Measurements from ENCODE around the gene NDOR1. TPM values are rescaled to one million over a fixed set of nuclear protein-coding genes. Genes with fewer than 3 reads are reported as not detected.

Gene NDOR1
- total RNA-seq, 1 experiment from 2014 or later: 27.7 TPM

DNA sequence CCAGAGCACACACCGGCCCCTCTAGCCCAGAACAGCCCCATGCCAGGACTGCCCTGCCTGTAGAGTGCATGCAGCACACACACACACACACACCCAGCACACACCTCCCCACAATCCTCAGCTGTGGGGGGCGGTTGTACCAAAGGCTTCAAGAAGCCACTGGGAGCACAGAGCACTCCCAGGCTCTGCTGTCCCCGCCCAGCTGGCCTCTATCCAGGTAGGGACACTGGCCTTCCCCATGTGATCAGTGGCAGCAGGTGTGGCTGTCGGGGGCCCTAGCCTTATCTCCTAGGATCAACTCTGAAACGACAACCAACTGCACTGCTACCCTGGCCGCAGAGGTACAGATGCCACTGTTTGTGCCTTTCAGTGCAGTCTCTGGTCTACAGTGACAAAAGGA is 19.1 kb upstream of the NDOR1 start:
- H3K27me3 ChIP-seq (ENCODE audit: insufficient read depth, low read depth): no peaks in the 10 kb centered on the region
- H3K27ac ChIP-seq: no peak overlapping the region
- peaks cover 33% of the 10 kb centered on the region for H3K4me1 ChIP-seq (replicated peaks; ENCODE audit: insufficient read depth)
- CTCF ChIA-PET: no interaction called here
- peak overlapping the region; percentile 92; the same call in 1 of the 2 replicates for H3K4me2 ChIP-seq
- peaks cover 18% of the 10 kb centered on the region for H3F3A ChIP-seq (ENCODE audit: insufficient read depth, low read depth)
- H3K36me3 ChIP-seq (ENCODE audit: low read depth): no peaks in the 10 kb centered on the region
- H2AFZ ChIP-seq: no peak overlapping the region
- BruUV-seq (replicated peaks): no TSS peak
- POLR2A ChIA-PET (ENCODE audit: unreplicated experiment): no interaction called here
- H3K79me2 ChIP-seq (ENCODE audit: low read depth): peaks cover 30% of the 10 kb centered on the region
- no peak overlapping the region for H3K4me3 ChIP-seq
- no peak for DNase-seq
- intact Hi-C loops (cut with micrococcal nuclease; ENCODE audit: unreplicated experiment): no loop called here
- H3K9me3 ChIP-seq (ENCODE audit: insufficient read depth, low read depth): no peaks in the 10 kb centered on the region
- TF ChIP-seq EZH2 (IDR thresholded peaks at IDR 0.05; ENCODE audit: low read depth): no peak
- peaks cover 11% of the 10 kb centered on the region for H4K20me1 ChIP-seq (ENCODE audit: insufficient read depth)
- no peaks in the 10 kb centered on the region for H3K9me2 ChIP-seq (ENCODE audit: insufficient read depth)

DNA sequence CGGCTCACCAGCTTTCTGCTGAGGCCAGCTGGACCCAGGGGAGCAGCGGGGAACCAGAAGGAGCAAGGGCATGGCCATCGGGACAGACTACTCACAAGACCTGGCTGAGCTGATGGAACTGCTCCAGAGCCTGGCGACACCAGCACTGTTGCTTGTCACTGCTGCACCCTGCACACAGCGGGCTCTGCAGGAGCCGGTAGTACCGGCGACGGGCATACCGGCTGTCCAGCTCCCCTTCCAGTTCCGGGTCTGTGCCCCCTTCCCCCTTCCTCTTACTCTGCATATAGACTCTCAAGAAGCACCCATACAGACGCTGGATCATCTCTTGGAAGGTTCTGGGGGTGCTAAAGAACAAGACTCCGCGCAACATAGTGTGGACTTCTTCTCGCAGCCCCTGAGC is 18.1 kb upstream of the NDOR1 start:
- TF ChIP-seq CTCF (conservative IDR thresholded peaks at IDR 0.05): no peak
- no peak for TF ChIP-seq EZH2 (IDR thresholded peaks at IDR 0.05; ENCODE audit: low read depth)
- Histone ChIP-seq H3K9me3 (ENCODE audit: insufficient read depth, low read depth) (no peaks in the 10 kb centered on the region), H3K36me3 (ENCODE audit: low read depth) (no peaks in the 10 kb centered on the region), H4K20me1 (ENCODE audit: insufficient read depth) (peaks cover 11% of the 10 kb centered on the region), H3K27me3 (ENCODE audit: insufficient read depth, low read depth) (no peaks in the 10 kb centered on the region), H3F3A (ENCODE audit: insufficient read depth, low read depth) (peaks cover 18% of the 10 kb centered on the region), H3K4me2 (peak overlapping the region; percentile 92), H3K27ac (no peak overlapping the region), H3K9me2 (ENCODE audit: insufficient read depth) (no peaks in the 10 kb centered on the region), H3K79me2 (ENCODE audit: low read depth) (peaks cover 30% of the 10 kb centered on the region), H3K4me3 (peak overlapping the region; percentile 97), H3K4me1 (replicated peaks; ENCODE audit: insufficient read depth) (peaks cover 33% of the 10 kb centered on the region), H2AFZ (no peak overlapping the region)
- intact Hi-C loops (cut with micrococcal nuclease; ENCODE audit: unreplicated experiment): no loop called here
- POLR2A ChIA-PET (ENCODE audit: unreplicated experiment): interaction anchor here (0.7 kb wide), 1 partner anchor 56 kb away, joined by 3 read pairs; no protein-coding TSS in a partner anchor
- BruUV-seq (replicated peaks): no TSS peak
- CTCF ChIA-PET: interaction anchor here (0.6 kb wide), 1 partner anchor 64 kb away, joined by 5 read pairs; no protein-coding TSS in a partner anchor
- no peak for DNase-seq

DNA sequence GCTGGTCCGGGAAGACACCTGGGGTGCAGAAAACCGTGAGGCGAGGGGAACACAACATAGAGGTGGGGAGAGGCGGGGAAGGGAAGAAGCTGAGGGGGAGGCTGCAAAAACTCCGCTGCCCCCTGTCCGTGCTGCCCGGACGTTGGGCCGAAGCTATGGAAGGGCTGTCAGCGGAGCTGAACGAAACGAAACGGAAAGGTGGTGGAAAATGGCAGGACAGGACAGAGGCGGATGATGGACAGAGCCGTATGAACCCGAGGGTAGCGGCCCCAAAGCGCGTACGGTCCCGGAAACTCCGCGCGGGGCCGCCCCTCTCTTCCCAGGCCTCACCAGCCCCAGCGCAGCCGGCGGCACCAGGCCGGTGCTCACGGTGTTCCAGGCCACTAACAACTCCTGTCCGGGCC is 17.4 kb upstream of the NDOR1 start:
- Histone ChIP-seq H4K20me1 (ENCODE audit: insufficient read depth) (peaks cover 17% of the 10 kb centered on the region), H3K9me3 (ENCODE audit: insufficient read depth, low read depth) (no peaks in the 10 kb centered on the region), H2AFZ (peak overlapping the region; percentile 93), H3K9me2 (ENCODE audit: insufficient read depth) (no peaks in the 10 kb centered on the region), H3K79me2 (ENCODE audit: low read depth) (peaks cover 33% of the 10 kb centered on the region), H3F3A (ENCODE audit: insufficient read depth, low read depth) (peaks cover 18% of the 10 kb centered on the region), H3K27ac (peak overlapping the region; percentile 74; the same call in 1 of the 2 replicates), H3K36me3 (ENCODE audit: low read depth) (no peaks in the 10 kb centered on the region), H3K4me2 (peak overlapping the region; percentile 92), H3K27me3 (ENCODE audit: insufficient read depth, low read depth) (no peaks in the 10 kb centered on the region), H3K4me1 (replicated peaks; ENCODE audit: insufficient read depth) (peaks cover 33% of the 10 kb centered on the region), H3K4me3 (peak overlapping the region; percentile 97)
- ChIA-PET POLR2A (ENCODE audit: unreplicated experiment) (interaction anchor here (0.7 to 1.8 kb wide), 3 partner anchors 13 to 57 kb away, joined by 3 to 14 read pairs (median 13); partner anchors contain the start of gene TPRN), CTCF (interaction anchor here (0.6 to 1.4 kb wide), 2 partner anchors 13 to 65 kb away, joined by 5 to 9 read pairs; no protein-coding TSS in a partner anchor)
- BruUV-seq (replicated peaks): no TSS peak
- intact Hi-C loops (cut with micrococcal nuclease; ENCODE audit: unreplicated experiment): loop anchor here (1.0 to 2.0 kb wide), 3 partner anchors 15 to 59 kb away; partner anchors contain the start of genes RNF224 and TMEM210
- no peak for DNase-seq
- TF ChIP-seq CTCF (conservative IDR thresholded peaks at IDR 0.05): no peak
- no peak for TF ChIP-seq EZH2 (IDR thresholded peaks at IDR 0.05; ENCODE audit: low read depth)
